DOHH2 (cell line): ENCODE data around the gene RRP15.

ENCODE experiments used
- H3F3A ChIP-seq: fragments of 200-600 bp; sonication (generic), shearing (Covaris generic); 2 replicates; pipeline ENCODE4 v1.6.0; 2016; ENCODE audit warnings: antibody characterized with exemption, mild to moderate bottlenecking; ENCODE audit not compliant: control insufficient read depth, insufficient read depth
- H3K27ac ChIP-seq: fragments of 200-600 bp; sonication (generic); 2 replicates; pipeline ENCODE4 v1.5.1; 2014; ENCODE audit warnings: low read depth, mild to moderate bottlenecking, low read length, moderate library complexity
- H3K27me3 ChIP-seq: fragments of 200-600 bp; sonication (generic); 2 replicates; pipeline ENCODE4 v1.6.1; 2014; ENCODE audit warnings: mild to moderate bottlenecking, low read length, mixed read lengths; ENCODE audit not compliant: control insufficient read depth
- H3K36me3 ChIP-seq: fragments of 200-600 bp; sonication (generic); 2 replicates; pipeline ENCODE4 v1.6.1; 2014; ENCODE audit warnings: mild to moderate bottlenecking, low read length, moderate library complexity, mixed read lengths; ENCODE audit not compliant: control insufficient read depth
- H3K4me1 ChIP-seq: fragments of 200-600 bp; sonication (generic); 2 replicates; pipeline ENCODE4 v1.6.1; 2014; ENCODE audit warnings: mild to moderate bottlenecking, low read length, mixed read lengths; ENCODE audit not compliant: control insufficient read depth
- H3K4me2 ChIP-seq: fragments of 200-600 bp; sonication (generic); 2 replicates; pipeline ENCODE4 v1.6.0; 2014; ENCODE audit warnings: mild to moderate bottlenecking, low read length, moderate library complexity
- H3K4me3 ChIP-seq: fragments of 200-600 bp; sonication (generic); 2 replicates; pipeline ENCODE4 v1.5.1; 2014; ENCODE audit warnings: mild to moderate bottlenecking, low read length, mixed read lengths
- H3K79me2 ChIP-seq: fragments of 200-600 bp; sonication (generic); 2 replicates; pipeline ENCODE4 v1.6.1; 2014; ENCODE audit warnings: mild to moderate bottlenecking, low read length, mixed read lengths; ENCODE audit not compliant: control insufficient read depth
- H3K9me2 ChIP-seq: fragments of 200-600 bp; sonication (generic); replicated peaks from 2 replicates; pipeline ENCODE4 v1.6.1; 2014; ENCODE audit warnings: mild to moderate bottlenecking, low read length, mixed read lengths; ENCODE audit not compliant: control insufficient read depth
- H3K9me3 ChIP-seq: fragments of 200-600 bp; sonication (generic); 2 replicates; pipeline ENCODE4 v1.6.1; 2014; ENCODE audit warnings: antibody characterized with exemption, low read length, mixed read lengths; ENCODE audit not compliant: control insufficient read depth, insufficient read depth
- H4K20me1 ChIP-seq: fragments of 200-600 bp; sonication (generic); 2 replicates; pipeline ENCODE4 v1.6.0; 2014; ENCODE audit warnings: low read depth, mild to moderate bottlenecking, antibody characterized with exemption, low read length, moderate library complexity; ENCODE audit not compliant: control insufficient read depth, insufficient read depth
- EZH2phosphoT487 ChIP-seq: fragments of 200-600 bp; sonication (generic); IDR thresholded peaks from 2 replicates; pipeline ENCODE4 v1.6.1; 2017; ENCODE audit warnings: borderline replicate concordance, mild to moderate bottlenecking, antibody characterized with exemption, low read length, moderate library complexity, mixed read lengths
- TF ChIP-seq, protein P1 (sequence below): fragments of 200-600 bp; sonication (generic); IDR thresholded peaks from one replicate; pipeline ENCODE4 v1.5.1; 2014; ENCODE audit warnings: antibody characterized with exemption, mild to moderate bottlenecking, low read depth, low read length; ENCODE audit not compliant: poor library complexity, severe bottlenecking

RRP15 gene

DNA sequence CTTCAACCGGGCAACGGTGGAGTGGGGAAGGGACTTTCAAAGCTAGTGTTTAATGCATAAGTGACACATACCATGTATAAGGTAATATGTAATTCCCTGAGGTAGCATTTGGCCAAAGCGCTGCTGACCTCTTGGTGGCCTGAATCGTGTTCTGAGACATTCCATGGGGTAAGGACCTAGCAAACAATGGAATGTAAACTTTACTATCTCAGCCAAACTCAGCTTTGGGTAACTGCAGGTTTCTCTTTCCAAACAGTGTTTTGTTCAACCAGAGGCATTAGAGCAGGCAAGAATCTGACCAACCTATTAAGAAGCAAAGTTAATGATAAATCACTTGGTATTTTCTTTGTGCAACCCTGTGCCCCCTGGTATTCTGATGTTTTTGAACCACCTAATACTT, 82.0 kb downstream of the RRP15 start:
- no peaks in the 10 kb centered on the region for H3K9me3 ChIP-seq
- H3K9me2 ChIP-seq: no peaks in the 10 kb centered on the region
- H4K20me1 ChIP-seq: no peaks in the 10 kb centered on the region
- H3K27me3 ChIP-seq: no peaks in the 10 kb centered on the region
- no peak overlapping the region for H3K27ac ChIP-seq
- H3K4me1 ChIP-seq: no peaks in the 10 kb centered on the region
- H3K79me2 ChIP-seq: no peaks in the 10 kb centered on the region
- H3K4me3 ChIP-seq: no peak overlapping the region
- TF ChIP-seq, protein P1, sequence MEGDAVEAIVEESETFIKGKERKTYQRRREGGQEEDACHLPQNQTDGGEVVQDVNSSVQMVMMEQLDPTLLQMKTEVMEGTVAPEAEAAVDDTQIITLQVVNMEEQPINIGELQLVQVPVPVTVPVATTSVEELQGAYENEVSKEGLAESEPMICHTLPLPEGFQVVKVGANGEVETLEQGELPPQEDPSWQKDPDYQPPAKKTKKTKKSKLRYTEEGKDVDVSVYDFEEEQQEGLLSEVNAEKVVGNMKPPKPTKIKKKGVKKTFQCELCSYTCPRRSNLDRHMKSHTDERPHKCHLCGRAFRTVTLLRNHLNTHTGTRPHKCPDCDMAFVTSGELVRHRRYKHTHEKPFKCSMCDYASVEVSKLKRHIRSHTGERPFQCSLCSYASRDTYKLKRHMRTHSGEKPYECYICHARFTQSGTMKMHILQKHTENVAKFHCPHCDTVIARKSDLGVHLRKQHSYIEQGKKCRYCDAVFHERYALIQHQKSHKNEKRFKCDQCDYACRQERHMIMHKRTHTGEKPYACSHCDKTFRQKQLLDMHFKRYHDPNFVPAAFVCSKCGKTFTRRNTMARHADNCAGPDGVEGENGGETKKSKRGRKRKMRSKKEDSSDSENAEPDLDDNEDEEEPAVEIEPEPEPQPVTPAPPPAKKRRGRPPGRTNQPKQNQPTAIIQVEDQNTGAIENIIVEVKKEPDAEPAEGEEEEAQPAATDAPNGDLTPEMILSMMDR: no peak
- H3K36me3 ChIP-seq: no peaks in the 10 kb centered on the region
- H3K4me2 ChIP-seq: no peak overlapping the region
- H3F3A ChIP-seq: no peaks in the 10 kb centered on the region

DNA sequence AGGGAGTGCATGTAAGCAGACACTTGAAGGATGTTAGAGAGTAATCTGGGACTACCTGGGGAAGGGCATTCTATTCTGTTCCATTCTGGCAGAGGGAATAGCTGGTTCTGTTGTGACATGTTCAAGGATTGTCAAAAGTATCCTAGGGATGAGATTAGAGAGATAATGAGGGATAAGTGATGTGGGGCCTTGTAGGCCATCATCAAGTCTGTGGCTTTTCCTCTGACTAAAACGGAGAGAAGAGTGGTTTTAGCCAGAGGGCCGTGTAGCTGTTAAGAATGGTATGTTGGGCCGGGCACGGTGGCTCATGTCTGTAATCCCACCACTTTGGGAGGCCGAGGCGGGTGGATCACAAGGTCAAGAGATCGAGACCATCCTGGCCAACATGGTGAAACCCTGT, 83.6 kb downstream of the RRP15 start:
- H3K4me3 ChIP-seq: no peak overlapping the region
- TF ChIP-seq EZH2phosphoT487: no peak
- TF ChIP-seq, protein P1: no peak
- H3K27me3 ChIP-seq: no peaks in the 10 kb centered on the region
- no peak overlapping the region for H3K4me2 ChIP-seq
- H4K20me1 ChIP-seq: no peaks in the 10 kb centered on the region
- no peaks in the 10 kb centered on the region for H3F3A ChIP-seq
- H3K9me3 ChIP-seq: no peaks in the 10 kb centered on the region
- H3K36me3 ChIP-seq: no peaks in the 10 kb centered on the region
- no peaks in the 10 kb centered on the region for H3K9me2 ChIP-seq
- H3K4me1 ChIP-seq: no peaks in the 10 kb centered on the region
- H3K27ac ChIP-seq: no peak overlapping the region
- no peaks in the 10 kb centered on the region for H3K79me2 ChIP-seq

DNA sequence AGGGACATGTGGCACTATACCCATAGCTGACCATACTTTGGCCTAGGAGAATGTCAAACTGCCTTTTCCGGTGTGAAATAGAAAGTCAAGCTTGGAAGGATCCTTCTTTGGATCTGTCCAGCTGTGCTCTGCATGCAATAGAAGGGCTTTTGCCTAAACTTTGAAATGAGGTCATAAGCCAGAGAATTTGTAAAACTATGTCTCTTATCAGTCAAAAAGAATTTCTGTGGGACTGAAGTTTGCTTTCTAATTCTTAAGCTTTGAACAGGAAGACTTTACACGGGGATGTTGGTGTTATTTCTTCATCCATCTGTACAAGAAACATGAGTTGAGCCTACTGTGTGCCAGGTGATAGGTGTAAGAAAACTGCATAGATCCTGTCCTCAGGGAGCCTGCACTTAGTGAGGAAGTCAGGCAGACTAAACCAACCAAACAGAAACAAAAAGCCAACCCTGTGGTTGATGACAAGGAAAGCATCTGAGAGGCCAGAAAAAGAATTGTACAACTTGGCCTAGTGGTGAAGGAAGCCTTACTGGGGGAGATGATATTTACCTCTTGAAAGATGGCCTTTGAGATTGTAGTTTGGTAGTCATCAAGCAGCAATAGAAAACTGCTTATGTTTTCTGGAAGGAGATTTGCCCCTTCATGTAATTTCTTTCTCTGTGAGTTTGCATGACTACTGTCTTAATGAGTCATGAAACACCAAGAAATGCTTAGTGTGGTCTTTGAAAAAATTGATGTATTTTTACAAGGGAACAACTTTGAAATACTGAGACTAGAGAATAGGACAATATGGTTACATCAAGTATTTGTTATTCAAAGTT, 84.8 kb downstream of the RRP15 start:
- Histone ChIP-seq H3K4me3 (no peak overlapping the region), H3K27me3 (no peaks in the 10 kb centered on the region), H3K79me2 (no peaks in the 10 kb centered on the region), H3K4me2 (no peak overlapping the region), H3K27ac (no peak overlapping the region), H3K4me1 (no peaks in the 10 kb centered on the region), H3F3A (no peaks in the 10 kb centered on the region), H4K20me1 (no peaks in the 10 kb centered on the region), H3K9me3 (no peaks in the 10 kb centered on the region), H3K9me2 (no peaks in the 10 kb centered on the region), H3K36me3 (no peaks in the 10 kb centered on the region)
- TF ChIP-seq EZH2phosphoT487: no peak
- TF ChIP-seq, protein P1: no peak
